A549 (cell line): ENCODE measurements around the gene KHDRBS1. TPM values are rescaled to one million over a fixed set of nuclear protein-coding genes. Genes with fewer than 3 reads are reported as not detected.

ENCODE experiments used
- ATAC-seq, 2 experiments: fragments of 200-7000 bp in 1 of 2; fragments of >200 bp in 1 of 2; cut with Nextera tagmentation in 1 of 2; cut with Tn5 transposase in 1 of 2; 3 replicates each; pipeline versions ENCODE4 v1.8.0 to v1.9.1; 2018 to 2020; ENCODE audit warnings: mild to moderate bottlenecking in 1 of 2, moderate library complexity in 1 of 2
- CTCF ChIA-PET: fragments of 300-600 bp; sonication (Branson Sonifier 250); formaldehyde crosslinking; extraction: SDS; loops from one replicate; lab custom pipeline; 2021; ENCODE audit warnings: antibody characterized with exemption, inconsistent platforms; lab: Yijun Ruan, JAX
- POLR2A ChIA-PET: fragments of 350-600 bp; formaldehyde crosslinking; extraction: SDS; loops from one replicate; lab custom pipeline; 2021; ENCODE audit warnings: antibody characterized with exemption, inconsistent platforms; lab: Yijun Ruan, JAX
- DNase-seq, 2 experiments: peaks; one replicate each; pipeline versions ENCODE4 v3.0.0 to v3.0.0-alpha.2; 2011 to 2016; ENCODE audit warnings: low read depth in 1 of 2, low spot score in 1 of 2
- FAIRE-seq: peaks from 2 replicates; lab custom pipeline; 2011; peaks lifted over from hg19 to GRCh38; lab: Jason Lieb, UNC
- H3K27ac ChIP-seq, 2 experiments: fragments of >200 bp; sonication (Bioruptor Twin); formaldehyde crosslinking; 3 replicates each; pipeline ENCODE4 v1.5.1; 2016 to 2017
- H3K4me1 ChIP-seq: fragments of >200 bp; sonication (Bioruptor Twin); formaldehyde crosslinking; 3 replicates; pipeline ENCODE4 v1.6.1; 2016
- H3K4me2 ChIP-seq: fragments of >200 bp; sonication (Bioruptor Twin); formaldehyde crosslinking; 3 replicates; pipeline ENCODE4 v1.6.1; 2016
- H3K4me3 ChIP-seq: fragments of >200 bp; sonication (Bioruptor Twin); formaldehyde crosslinking; 3 replicates; pipeline ENCODE4 v1.5.1; 2016
- H3K9me3 ChIP-seq: fragments of >200 bp; sonication (Bioruptor Twin); formaldehyde crosslinking; 3 replicates; pipeline ENCODE4 v1.6.1; 2016
- BHLHE40 ChIP-seq: IDR thresholded peaks from 2 replicates; pipeline ENCODE4 v1.6.1; 2012; ENCODE audit warnings: low read depth, low read length, inconsistent platforms
- EHF ChIP-seq: fragments of 250-450 bp; sonication (Bioruptor Pico); IDR thresholded peaks from 2 replicates; pipeline ENCODE4 v1.5.0; 2020; ENCODE audit warnings: mild to moderate bottlenecking
- HEYL ChIP-seq: fragments of 250-450 bp; sonication (Bioruptor Pico); IDR thresholded peaks from 2 replicates; pipeline ENCODE4 v1.8.0; 2021; ENCODE audit warnings: mild to moderate bottlenecking, moderate library complexity
- HOXB13 ChIP-seq: fragments of 250-450 bp; sonication (Bioruptor Pico); IDR thresholded peaks from 2 replicates; pipeline ENCODE4 v1.5.0; 2020; ENCODE audit warnings: low read depth, mild to moderate bottlenecking, moderate library complexity
- KDM5A ChIP-seq: fragments of 200-600 bp; sonication (generic); IDR thresholded peaks from 2 replicates; pipeline ENCODE4 v1.6.1; 2016; ENCODE audit warnings: antibody characterized with exemption, mild to moderate bottlenecking
- NR3C1 ChIP-seq: fragments of >200 bp; sonication (Bioruptor Twin); formaldehyde crosslinking; IDR thresholded peaks from 3 replicates; pipeline ENCODE4 v1.6.1; 2017
- PHF8 ChIP-seq: fragments of 200-600 bp; sonication (generic); IDR thresholded peaks from 2 replicates; pipeline ENCODE4 v1.6.1; 2016; ENCODE audit warnings: low read depth, mild to moderate bottlenecking, antibody characterized with exemption, moderate library complexity, borderline replicate concordance
- POLR2A ChIP-seq: IDR thresholded peaks from 2 replicates; pipeline ENCODE4 v1.6.1; 2012; ENCODE audit warnings: mild to moderate bottlenecking, low read length
- RAD21 ChIP-seq, 2 experiments: fragments of >200 bp in 1 of 2; sonication (Bioruptor Twin) in 1 of 2; formaldehyde crosslinking in 1 of 2; IDR thresholded peaks in 1 of 2; conservative IDR thresholded peaks in 1 of 2; 2 replicates in 1 of 2; 3 replicates in 1 of 2; pipeline ENCODE4 v1.6.1; 2012 to 2018; ENCODE audit warnings: inconsistent platforms in 1 of 2
- RARB ChIP-seq: fragments of 250-450 bp; sonication (Bioruptor Pico); IDR thresholded peaks from 2 replicates; pipeline ENCODE4 v1.8.0; 2021; ENCODE audit warnings: mild to moderate bottlenecking, moderate library complexity
- RCOR1 ChIP-seq: fragments of 150-350 bp; IDR thresholded peaks from 2 replicates; pipeline ENCODE4 v1.6.1; 2014; ENCODE audit warnings: antibody characterized with exemption, low read length, low read depth
- RFX5 ChIP-seq: fragments of 450-650 bp; IDR thresholded peaks from 2 replicates; pipeline ENCODE4 v1.7.1; 2014; ENCODE audit warnings: antibody characterized with exemption, mild to moderate bottlenecking, moderate library complexity
- SMC3 ChIP-seq: fragments of >200 bp; sonication (Bioruptor Twin); formaldehyde crosslinking; IDR thresholded peaks from 3 replicates; pipeline ENCODE4 v1.6.1; 2018; ENCODE audit warnings: inconsistent platforms
- ZC3H11A ChIP-seq: fragments of 450-650 bp; IDR thresholded peaks from 2 replicates; pipeline ENCODE4 v1.6.1; 2014; ENCODE audit warnings: antibody characterized with exemption, mild to moderate bottlenecking
- ZNF302 ChIP-seq: fragments of 250-450 bp; sonication (Bioruptor Pico); IDR thresholded peaks from 2 replicates; pipeline ENCODE4 v1.9.0; 2021; ENCODE audit warnings: inconsistent platforms, mild to moderate bottlenecking, moderate library complexity
- WGBS: methylation state at CpG from one replicate; pipeline ENCODE4 v1.1.6; 2017; ENCODE audit errors: missing lambda C conversion rate; 5-methylcytosine and 5-hydroxymethylcytosine counted together
- polyA plus RNA-seq, 4 experiments: library from polyadenylated mRNA; depleted of rRNA in 3 of 4; stranded (reverse); fragments of >200 nt; fragmentation: RNase III in 1 of 4; extraction: RNeasy Plus Mini Kit Qiagen cat#74134 plus additional on column Dnase treatment in 1 of 4; gene quantifications; 2 replicates in 3 of 4; 3 replicates in 1 of 4; pipeline ENCODE4 v1.2.3, GENCODE V29; 2011 to 2017
- TF ChIP-seq, protein P1 (sequence below): fragments of 150-350 bp; IDR thresholded peaks from 2 replicates; pipeline ENCODE4 v1.6.1; 2014; ENCODE audit warnings: low read depth, mild to moderate bottlenecking, low read length
- TF ChIP-seq, protein P2 (sequence below): fragments of 200-600 bp; sonication (generic); IDR thresholded peaks from 2 replicates; pipeline ENCODE4 v1.6.1; 2016; ENCODE audit warnings: antibody characterized with exemption, mild to moderate bottlenecking, moderate library complexity
- TF ChIP-seq, protein P3 (sequence below): fragments of >200 bp; sonication (Bioruptor Twin); formaldehyde crosslinking; IDR thresholded peaks from 3 replicates; pipeline ENCODE4 v1.5.1; 2016

KHDRBS1 gene
- polyA plus RNA-seq, 2 of the 4 experiments (the other 2 are of a cell fraction): 60.6 to 109 TPM

- no peaks in the 10 kb centered on the region for H3K9me3 ChIP-seq
- TF ChIP-seq HOXB13 (CRISPR knock-in tag): no peak
- no peak for TF ChIP-seq RAD21 (conservative IDR thresholded peaks at IDR 0.05 in 1 of 2, IDR thresholded peaks at IDR 0.05 in 1 of 2)
- TF ChIP-seq, protein P1, sequence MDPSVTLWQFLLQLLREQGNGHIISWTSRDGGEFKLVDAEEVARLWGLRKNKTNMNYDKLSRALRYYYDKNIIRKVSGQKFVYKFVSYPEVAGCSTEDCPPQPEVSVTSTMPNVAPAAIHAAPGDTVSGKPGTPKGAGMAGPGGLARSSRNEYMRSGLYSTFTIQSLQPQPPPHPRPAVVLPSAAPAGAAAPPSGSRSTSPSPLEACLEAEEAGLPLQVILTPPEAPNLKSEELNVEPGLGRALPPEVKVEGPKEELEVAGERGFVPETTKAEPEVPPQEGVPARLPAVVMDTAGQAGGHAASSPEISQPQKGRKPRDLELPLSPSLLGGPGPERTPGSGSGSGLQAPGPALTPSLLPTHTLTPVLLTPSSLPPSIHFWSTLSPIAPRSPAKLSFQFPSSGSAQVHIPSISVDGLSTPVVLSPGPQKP: no peak
- TF ChIP-seq, protein P2, sequence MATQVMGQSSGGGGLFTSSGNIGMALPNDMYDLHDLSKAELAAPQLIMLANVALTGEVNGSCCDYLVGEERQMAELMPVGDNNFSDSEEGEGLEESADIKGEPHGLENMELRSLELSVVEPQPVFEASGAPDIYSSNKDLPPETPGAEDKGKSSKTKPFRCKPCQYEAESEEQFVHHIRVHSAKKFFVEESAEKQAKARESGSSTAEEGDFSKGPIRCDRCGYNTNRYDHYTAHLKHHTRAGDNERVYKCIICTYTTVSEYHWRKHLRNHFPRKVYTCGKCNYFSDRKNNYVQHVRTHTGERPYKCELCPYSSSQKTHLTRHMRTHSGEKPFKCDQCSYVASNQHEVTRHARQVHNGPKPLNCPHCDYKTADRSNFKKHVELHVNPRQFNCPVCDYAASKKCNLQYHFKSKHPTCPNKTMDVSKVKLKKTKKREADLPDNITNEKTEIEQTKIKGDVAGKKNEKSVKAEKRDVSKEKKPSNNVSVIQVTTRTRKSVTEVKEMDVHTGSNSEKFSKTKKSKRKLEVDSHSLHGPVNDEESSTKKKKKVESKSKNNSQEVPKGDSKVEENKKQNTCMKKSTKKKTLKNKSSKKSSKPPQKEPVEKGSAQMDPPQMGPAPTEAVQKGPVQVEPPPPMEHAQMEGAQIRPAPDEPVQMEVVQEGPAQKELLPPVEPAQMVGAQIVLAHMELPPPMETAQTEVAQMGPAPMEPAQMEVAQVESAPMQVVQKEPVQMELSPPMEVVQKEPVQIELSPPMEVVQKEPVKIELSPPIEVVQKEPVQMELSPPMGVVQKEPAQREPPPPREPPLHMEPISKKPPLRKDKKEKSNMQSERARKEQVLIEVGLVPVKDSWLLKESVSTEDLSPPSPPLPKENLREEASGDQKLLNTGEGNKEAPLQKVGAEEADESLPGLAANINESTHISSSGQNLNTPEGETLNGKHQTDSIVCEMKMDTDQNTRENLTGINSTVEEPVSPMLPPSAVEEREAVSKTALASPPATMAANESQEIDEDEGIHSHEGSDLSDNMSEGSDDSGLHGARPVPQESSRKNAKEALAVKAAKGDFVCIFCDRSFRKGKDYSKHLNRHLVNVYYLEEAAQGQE: no peak
- no peak for TF ChIP-seq BHLHE40
- no peak for TF ChIP-seq RFX5
- TF ChIP-seq KDM5A: no peak
- no peak for TF ChIP-seq RARB
- no peak for TF ChIP-seq EHF (CRISPR knock-in tag)
- TF ChIP-seq, all 56 proteins: peak for 0
- CTCF ChIA-PET: interaction anchor here (1.1 kb wide), 1 partner anchor 11 kb away, joined by 4 read pairs; no protein-coding TSS in a partner anchor
- Histone ChIP-seq H3K4me1 (no peaks in the 10 kb centered on the region), H3K27ac (no peak overlapping the region), H3K4me3 (no peak overlapping the region), H3K4me2 (no peak overlapping the region)
- ATAC-seq: no peak
- FAIRE-seq: no peak
- no peak for DNase-seq
- POLR2A ChIA-PET: no interaction called here
These were observed 34.0 kb downstream of the KHDRBS1 start for GRCh38 chr1:32047701-32048100.

DNA sequence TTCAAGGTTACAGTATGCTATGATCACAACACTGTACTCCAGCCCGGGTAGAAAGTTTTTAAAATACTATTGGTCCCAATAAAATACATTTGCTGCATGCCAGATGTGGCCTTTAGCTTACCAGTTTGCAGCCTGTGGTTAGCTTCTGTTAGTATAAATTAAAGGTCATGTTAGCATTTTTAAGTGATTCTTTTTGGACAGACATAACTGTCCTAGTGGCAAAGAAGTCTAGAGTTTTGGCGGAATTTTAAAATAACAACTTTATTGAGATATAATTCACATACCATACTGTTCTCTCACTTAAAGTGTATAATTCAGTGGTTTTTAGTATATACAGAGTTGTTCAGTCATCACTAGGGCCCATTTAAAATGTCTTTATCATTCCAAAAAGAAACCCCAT is 34.8 kb downstream of the KHDRBS1 start:
- ATAC-seq: no peak
- TF ChIP-seq PHF8: no peak
- TF ChIP-seq NR3C1: no peak
- no peak for TF ChIP-seq POLR2A
- TF ChIP-seq ZC3H11A: no peak
- TF ChIP-seq ZNF302 (CRISPR knock-in tag): no peak
- no peak for TF ChIP-seq SMC3
- no peak for TF ChIP-seq RCOR1
- no peak for TF ChIP-seq HOXB13 (CRISPR knock-in tag)
- TF ChIP-seq, protein P2: no peak
- TF ChIP-seq HEYL: no peak
- TF ChIP-seq, protein P3, sequence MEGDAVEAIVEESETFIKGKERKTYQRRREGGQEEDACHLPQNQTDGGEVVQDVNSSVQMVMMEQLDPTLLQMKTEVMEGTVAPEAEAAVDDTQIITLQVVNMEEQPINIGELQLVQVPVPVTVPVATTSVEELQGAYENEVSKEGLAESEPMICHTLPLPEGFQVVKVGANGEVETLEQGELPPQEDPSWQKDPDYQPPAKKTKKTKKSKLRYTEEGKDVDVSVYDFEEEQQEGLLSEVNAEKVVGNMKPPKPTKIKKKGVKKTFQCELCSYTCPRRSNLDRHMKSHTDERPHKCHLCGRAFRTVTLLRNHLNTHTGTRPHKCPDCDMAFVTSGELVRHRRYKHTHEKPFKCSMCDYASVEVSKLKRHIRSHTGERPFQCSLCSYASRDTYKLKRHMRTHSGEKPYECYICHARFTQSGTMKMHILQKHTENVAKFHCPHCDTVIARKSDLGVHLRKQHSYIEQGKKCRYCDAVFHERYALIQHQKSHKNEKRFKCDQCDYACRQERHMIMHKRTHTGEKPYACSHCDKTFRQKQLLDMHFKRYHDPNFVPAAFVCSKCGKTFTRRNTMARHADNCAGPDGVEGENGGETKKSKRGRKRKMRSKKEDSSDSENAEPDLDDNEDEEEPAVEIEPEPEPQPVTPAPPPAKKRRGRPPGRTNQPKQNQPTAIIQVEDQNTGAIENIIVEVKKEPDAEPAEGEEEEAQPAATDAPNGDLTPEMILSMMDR: no peak
- 94% methylated on average over 2 of the region's 2 CpGs for WGBS
- no peak for FAIRE-seq
- CTCF ChIA-PET: interaction anchor here (0.6 kb wide), 1 partner anchor 109 kb away, joined by 3 read pairs; no protein-coding TSS in a partner anchor
- Histone ChIP-seq H3K4me1 (no peaks in the 10 kb centered on the region), H3K27ac (no peak overlapping the region), H3K4me2 (no peak overlapping the region), H3K4me3 (no peak overlapping the region), H3K9me3 (no peaks in the 10 kb centered on the region)
- DNase-seq: no peak
- POLR2A ChIA-PET: no interaction called here
